ENCODE measurements around the gene ZNF451.

Gene ZNF451

DNA sequence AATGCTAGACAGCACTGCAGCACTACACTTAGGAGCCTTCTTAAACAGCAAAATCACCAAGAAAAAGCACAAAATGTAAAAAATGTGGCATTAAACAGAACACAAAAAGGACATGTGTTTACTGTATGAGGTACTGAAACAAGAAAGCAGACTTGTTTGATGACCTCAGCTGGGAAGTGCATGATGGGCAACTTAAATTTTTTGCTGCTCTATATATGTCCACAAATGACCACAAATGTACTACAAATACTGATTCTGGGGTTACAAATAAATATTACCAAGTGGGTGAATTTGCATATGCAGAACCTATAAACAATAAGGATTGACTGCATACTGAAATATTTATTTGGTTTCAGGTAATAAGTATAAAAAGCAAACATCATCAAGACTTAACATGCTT is 119.0 kb downstream of the ZNF451 start:
- DNase-seq (ENCODE audit: low spot score) = no peak
- TF ChIP-seq, protein P1, sequence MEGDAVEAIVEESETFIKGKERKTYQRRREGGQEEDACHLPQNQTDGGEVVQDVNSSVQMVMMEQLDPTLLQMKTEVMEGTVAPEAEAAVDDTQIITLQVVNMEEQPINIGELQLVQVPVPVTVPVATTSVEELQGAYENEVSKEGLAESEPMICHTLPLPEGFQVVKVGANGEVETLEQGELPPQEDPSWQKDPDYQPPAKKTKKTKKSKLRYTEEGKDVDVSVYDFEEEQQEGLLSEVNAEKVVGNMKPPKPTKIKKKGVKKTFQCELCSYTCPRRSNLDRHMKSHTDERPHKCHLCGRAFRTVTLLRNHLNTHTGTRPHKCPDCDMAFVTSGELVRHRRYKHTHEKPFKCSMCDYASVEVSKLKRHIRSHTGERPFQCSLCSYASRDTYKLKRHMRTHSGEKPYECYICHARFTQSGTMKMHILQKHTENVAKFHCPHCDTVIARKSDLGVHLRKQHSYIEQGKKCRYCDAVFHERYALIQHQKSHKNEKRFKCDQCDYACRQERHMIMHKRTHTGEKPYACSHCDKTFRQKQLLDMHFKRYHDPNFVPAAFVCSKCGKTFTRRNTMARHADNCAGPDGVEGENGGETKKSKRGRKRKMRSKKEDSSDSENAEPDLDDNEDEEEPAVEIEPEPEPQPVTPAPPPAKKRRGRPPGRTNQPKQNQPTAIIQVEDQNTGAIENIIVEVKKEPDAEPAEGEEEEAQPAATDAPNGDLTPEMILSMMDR (IDR thresholded peaks at IDR 0.05; ENCODE audit: borderline replicate concordance, control extremely low read depth, extremely low read depth, insufficient read depth, missing control alignments) = no peak
- in situ Hi-C loops (cut with MboI; ENCODE audit: low sequenced_read_pairs, unreplicated experiment) = no loop called here

DNA sequence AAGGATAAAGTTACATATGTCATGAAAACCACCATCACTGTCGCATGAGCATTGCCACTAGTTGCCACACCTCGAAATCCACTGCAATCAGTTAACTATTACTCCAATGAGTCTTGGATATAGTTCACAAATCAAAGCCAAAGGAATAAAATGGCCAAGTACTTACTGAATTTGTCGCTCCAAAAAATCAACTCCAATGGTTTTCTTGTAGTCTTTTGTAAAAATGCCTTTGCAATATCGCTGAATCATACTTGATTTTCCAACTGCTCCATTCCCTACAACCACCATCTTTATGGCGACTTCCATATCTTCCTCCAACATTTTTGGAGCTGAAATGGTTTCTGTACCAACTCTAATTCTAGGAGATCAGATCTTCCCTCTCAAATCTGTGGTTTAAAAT is 120.1 kb downstream of the ZNF451 start:
- in situ Hi-C loops (cut with MboI; ENCODE audit: low sequenced_read_pairs, unreplicated experiment) = no loop called here
- TF ChIP-seq, protein P1 (IDR thresholded peaks at IDR 0.05; ENCODE audit: borderline replicate concordance, control extremely low read depth, extremely low read depth, insufficient read depth, missing control alignments) = no peak

DNA sequence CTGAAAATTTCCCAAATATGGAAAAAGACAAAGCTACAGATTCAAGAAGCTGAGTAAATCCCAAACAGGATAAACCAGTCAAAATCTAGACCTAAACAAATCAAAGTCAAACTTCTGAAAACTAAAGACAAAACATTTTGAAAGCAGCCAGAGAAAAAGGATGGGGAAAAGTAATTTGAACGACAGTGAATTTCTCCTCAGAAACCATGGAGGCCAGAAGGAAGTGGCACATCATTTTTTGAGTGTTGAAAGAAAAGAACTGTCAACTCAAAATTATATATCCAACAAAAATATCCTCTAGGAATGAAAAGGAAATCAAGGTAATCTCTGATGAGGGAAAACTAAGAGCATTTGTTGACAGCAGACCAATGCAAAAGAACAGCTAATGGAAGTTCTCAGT is 125.3 kb downstream of the ZNF451 start:
- no peak for DNase-seq (ENCODE audit: low spot score)
- TF ChIP-seq, protein P1 (IDR thresholded peaks at IDR 0.05; ENCODE audit: borderline replicate concordance, control extremely low read depth, extremely low read depth, insufficient read depth, missing control alignments) = no peak
- in situ Hi-C loops (cut with MboI; ENCODE audit: low sequenced_read_pairs, unreplicated experiment) = no loop called here

More for the DNA sequence above, 120.1 kb downstream of the ZNF451 start:
- no peak for DNase-seq (ENCODE audit: low spot score)

DNA sequence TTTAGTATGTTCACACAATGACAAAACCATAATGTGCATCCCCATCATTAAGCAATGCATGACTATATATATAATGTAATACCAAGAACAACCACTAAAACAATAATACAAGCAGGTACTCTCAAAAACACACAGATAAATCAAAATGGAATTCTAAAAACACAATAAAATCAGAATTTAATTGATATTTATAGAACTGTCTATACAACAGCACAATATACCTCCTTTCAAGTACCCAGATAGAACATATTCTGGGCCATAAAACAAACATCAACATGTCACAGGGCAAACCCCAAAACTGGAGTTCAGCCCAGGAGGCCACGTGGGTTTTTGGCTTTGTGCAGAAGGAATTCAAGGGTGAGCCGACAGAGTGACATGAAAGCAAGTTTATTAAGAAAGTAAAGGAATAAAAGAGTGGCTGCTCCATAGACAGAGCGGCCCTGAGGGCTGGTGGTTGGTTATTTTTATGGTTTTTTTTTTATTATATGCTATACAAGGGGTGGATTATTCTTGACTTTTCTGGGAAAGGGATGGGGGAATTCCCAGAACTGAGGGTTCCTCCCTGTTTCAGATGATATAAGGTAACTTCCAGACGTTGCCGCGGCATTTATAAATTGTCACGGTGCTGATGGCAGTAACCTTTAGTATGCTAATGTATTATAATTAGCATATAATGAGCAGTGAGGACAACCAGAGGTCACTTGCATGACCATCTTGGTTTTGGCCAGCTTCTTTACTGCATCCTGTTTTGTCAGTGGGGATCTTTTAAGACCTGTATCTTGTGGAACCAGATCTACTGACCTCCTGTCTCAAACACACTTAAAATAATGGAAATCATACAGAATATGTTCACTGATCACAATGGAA is 126.5 kb downstream of the ZNF451 start:
- DNase-seq (ENCODE audit: low spot score) = no peak
- in situ Hi-C loops (cut with MboI; ENCODE audit: low sequenced_read_pairs, unreplicated experiment) = no loop called here
- TF ChIP-seq, protein P1 (IDR thresholded peaks at IDR 0.05; ENCODE audit: borderline replicate concordance, control extremely low read depth, extremely low read depth, insufficient read depth, missing control alignments) = no peak

DNA sequence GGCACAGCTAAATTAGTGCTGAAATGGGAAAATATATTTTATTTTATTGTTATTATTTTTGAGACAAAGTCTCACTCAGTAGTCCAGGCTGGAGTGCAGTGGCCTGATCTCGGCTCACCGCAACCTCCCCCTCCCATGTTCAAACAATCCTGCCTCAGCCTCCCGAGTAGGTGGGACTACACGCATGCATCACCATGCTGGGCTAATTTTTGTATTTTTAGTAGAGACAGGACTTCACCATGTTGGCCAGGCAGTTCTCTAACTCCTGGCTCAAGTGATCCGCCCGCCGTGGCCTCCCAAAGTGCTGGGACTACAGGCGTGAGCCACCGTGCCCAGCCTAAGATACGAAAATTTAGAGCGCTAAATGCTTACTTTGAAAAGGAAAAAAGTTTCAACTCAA is 127.3 kb downstream of the ZNF451 start:
- no peak for DNase-seq (ENCODE audit: low spot score)

More for the DNA sequence above, 127.3 kb downstream of the ZNF451 start:
- in situ Hi-C loops (cut with MboI; ENCODE audit: low sequenced_read_pairs, unreplicated experiment) = no loop called here
- TF ChIP-seq, protein P1 (IDR thresholded peaks at IDR 0.05; ENCODE audit: borderline replicate concordance, control extremely low read depth, extremely low read depth, insufficient read depth, missing control alignments) = no peak
